ENCODE results near the gene GYG2.

GRCh38 chrX:2888309-2888708, 59.6 kb downstream of the GYG2 start:
- no peak for TF ChIP-seq POLR2A (IDR thresholded peaks at IDR 0.05)
- no peak for TF ChIP-seq POLR2AphosphoS5 (IDR thresholded peaks at IDR 0.05)
- TF ChIP-seq CTCF (IDR thresholded peaks at IDR 0.05): no peak
- TF ChIP-seq EP300 (IDR thresholded peaks at IDR 0.05): no peak
